HL-60 (cell line): ENCODE data around the gene GPX4.

Source experiments
- CTCF ChIP-seq: IDR thresholded peaks from one replicate; pipeline ENCODE4 v1.5.1; 2011; ENCODE audit warnings: low read length, control low read depth, inconsistent platforms; ENCODE audit not compliant: insufficient read depth
- GABPA ChIP-seq: IDR thresholded peaks from 2 replicates; pipeline ENCODE4 v1.6.1; 2012; ENCODE audit warnings: low read depth
- POLR2AphosphoS5 ChIP-seq: IDR thresholded peaks from 2 replicates; pipeline ENCODE4 v1.6.1; 2012; ENCODE audit warnings: low read depth
- REST ChIP-seq: IDR thresholded peaks from 2 replicates; pipeline ENCODE4 v1.6.1; 2012; ENCODE audit warnings: low read depth; ENCODE audit not compliant: insufficient replicate concordance
- SPI1 ChIP-seq: IDR thresholded peaks from 2 replicates; pipeline ENCODE4 v1.6.1; 2012; ENCODE audit warnings: low read depth, mild to moderate bottlenecking, borderline replicate concordance

GRCh38 chr19:1118999-1119398, 15.2 kb downstream of the GPX4 start:
- no peak for TF ChIP-seq SPI1
- no peak for TF ChIP-seq CTCF
- TF ChIP-seq POLR2AphosphoS5, result no peak
- no peak for TF ChIP-seq REST
- no peak for TF ChIP-seq GABPA
